Retina (tissue), 1 donor: ENCODE measurements around the gene ZNF148.
"Not testable (repeated sequence)": the region's sequence is repeated elsewhere in the genome, so short reads cannot be mapped to it uniquely, and the experiment has no call there.

Source experiments
- DNase-seq: peaks from one replicate; pipeline ENCODE4 v3.0.0-alpha.2; 2016

Gene ZNF148

GRCh38 chr3:125367403-125368230, 7.5 kb downstream of the ZNF148 start:
- no peak for DNase-seq

- no peak for DNase-seq
Observed at GRCh38 chr3:125366132-125366531, 9.0 kb downstream of the ZNF148 start.

GRCh38 chr3:125359700-125360099, 15.4 kb downstream of the ZNF148 start:
- DNase-seq, result no peak

GRCh38 chr3:125358923-125359322, 16.2 kb downstream of the ZNF148 start:
- no peak for DNase-seq

- no peak for DNase-seq
Observed at GRCh38 chr3:125357837-125358236, 17.3 kb downstream of the ZNF148 start.

- DNase-seq, result peak; percentile 92
Observed at GRCh38 chr3:125357032-125357658, 18.0 kb downstream of the ZNF148 start.

GRCh38 chr3:125356140-125357026, 18.7 kb downstream of the ZNF148 start:
- no peak for DNase-seq

GRCh38 chr3:125353659-125354058, 21.5 kb downstream of the ZNF148 start:
- DNase-seq, result no peak

- DNase-seq, result no peak
Observed at GRCh38 chr3:125353128-125353527, 22.0 kb downstream of the ZNF148 start.

GRCh38 chr3:125351814-125352456, 23.2 kb downstream of the ZNF148 start:
- DNase-seq, result no peak

- DNase-seq, result no peak
Observed at GRCh38 chr3:125351152-125351551, 24.0 kb downstream of the ZNF148 start.

- no peak for DNase-seq
Observed at GRCh38 chr3:125350597-125350996, 24.5 kb downstream of the ZNF148 start.

- DNase-seq, result no peak
Observed at GRCh38 chr3:125349556-125350165, 25.5 kb downstream of the ZNF148 start.

GRCh38 chr3:125349055-125349454, 26.1 kb downstream of the ZNF148 start:
- no peak for DNase-seq

- not testable (repeated sequence) for DNase-seq
Observed at GRCh38 chr3:125343367-125343766, 31.8 kb downstream of the ZNF148 start.

GRCh38 chr3:125340121-125340520, 35.0 kb downstream of the ZNF148 start:
- DNase-seq, result no peak

- no peak for DNase-seq
Observed at GRCh38 chr3:125337506-125337905, 37.6 kb downstream of the ZNF148 start.

- no peak for DNase-seq
Observed at GRCh38 chr3:125334675-125335560, 40.2 kb downstream of the ZNF148 start.

- no peak for DNase-seq
Observed at GRCh38 chr3:125332504-125332903, 42.6 kb downstream of the ZNF148 start.

- DNase-seq, result no peak
Observed at GRCh38 chr3:125331243-125331642, 43.9 kb downstream of the ZNF148 start.

GRCh38 chr3:125326957-125327356, 48.2 kb downstream of the ZNF148 start:
- no peak for DNase-seq
